ENCODE results near the gene FNIP1. TPM values are rescaled to one million over a fixed set of nuclear protein-coding genes. Genes with fewer than 3 reads are reported as not detected.

The FNIP1 gene
- polyA plus RNA-seq, 1 donor (not counting 4 experiments of a cell fraction or from before 2014, with no cell fraction given), result 14.6 TPM

GRCh38 chr5:131774652-131775367 is 22.0 kb downstream of the FNIP1 start:
- dilution Hi-C loops (cut with MboI; ENCODE audit: extremely low pct_ligation_motif_present, low sequenced_read_pairs), result no loop called here
- H3K36me3 ChIP-seq (ENCODE audit: control insufficient read depth in 2 of 2, extremely low read depth in 1 of 2, insufficient read depth in 2 of 2, low read length in 2 of 2), result no peaks in the 10 kb centered on the region
- no peak overlapping the region for H2AFZ ChIP-seq (ENCODE audit: control insufficient read depth, low read length)
- H4K20me1 ChIP-seq (ENCODE audit: control insufficient read depth, extremely low read depth, insufficient read depth, low read length), result peaks cover 4% of the 10 kb centered on the region
- H3K4me3 ChIP-seq (ENCODE audit: control insufficient read depth in 2 of 3, extremely low read depth in 1 of 3, insufficient read depth in 2 of 3, low read depth in 1 of 3, low read length in 3 of 3), result no peak overlapping the region
- H3K27me3 ChIP-seq (ENCODE audit: control insufficient read depth, extremely low read depth, insufficient read depth, low read length), result no peaks in the 10 kb centered on the region
- peaks cover 5% of the 10 kb centered on the region for H3K4me1 ChIP-seq (ENCODE audit: control insufficient read depth, extremely low read depth, insufficient read depth, low read length)
- no peaks in the 10 kb centered on the region for H3K9me3 ChIP-seq (ENCODE audit: control insufficient read depth, low read depth, low read length)
- no peak for TF ChIP-seq CTCF (optimal IDR thresholded peaks at IDR 0.05 in 1 of 3, IDR thresholded peaks at IDR 0.05 in 1 of 3, conservative IDR thresholded peaks at IDR 0.05 in 1 of 3; ENCODE audit: extremely low read depth in 1 of 3, insufficient read depth in 2 of 3, low read length in 3 of 3)
- no peak for TF ChIP-seq EZH2 (IDR thresholded peaks at IDR 0.05; ENCODE audit: low read length)
- DNase-seq (ENCODE audit: low read depth, low spot score) (no peak), FAIRE-seq (no peak)
- no peaks in the 10 kb centered on the region for H3K9me1 ChIP-seq (ENCODE audit: control insufficient read depth, extremely low read depth, insufficient read depth, low read length)
- no peak overlapping the region for H3K9ac ChIP-seq (ENCODE audit: control insufficient read depth, extremely low read depth, insufficient read depth, low read length)
- H3K4me2 ChIP-seq (ENCODE audit: control insufficient read depth, extremely low read depth, insufficient read depth, low read depth, low read length), result no peak overlapping the region
- no peak overlapping the region for H3K27ac ChIP-seq (ENCODE audit: control insufficient read depth, insufficient read depth, low read length)
- peaks cover 78% of the 10 kb centered on the region for H3K79me2 ChIP-seq (ENCODE audit: control insufficient read depth, insufficient read depth, low read length)

- Histone ChIP-seq H3K9me3 (ENCODE audit: control insufficient read depth, low read depth, low read length) (no peaks in the 10 kb centered on the region), H3K27ac (ENCODE audit: control insufficient read depth, insufficient read depth, low read length) (no peak overlapping the region), H3K4me1 (ENCODE audit: control insufficient read depth, extremely low read depth, insufficient read depth, low read length) (peaks cover 5% of the 10 kb centered on the region), H3K9ac (ENCODE audit: control insufficient read depth, extremely low read depth, insufficient read depth, low read length) (no peak overlapping the region), H2AFZ (ENCODE audit: control insufficient read depth, low read length) (no peak overlapping the region), H3K4me2 (ENCODE audit: control insufficient read depth, extremely low read depth, insufficient read depth, low read depth, low read length) (no peak overlapping the region), H3K4me3 (ENCODE audit: control insufficient read depth in 2 of 3, extremely low read depth in 1 of 3, insufficient read depth in 2 of 3, low read depth in 1 of 3, low read length in 3 of 3) (no peak overlapping the region), H3K27me3 (ENCODE audit: control insufficient read depth, extremely low read depth, insufficient read depth, low read length) (no peaks in the 10 kb centered on the region), H4K20me1 (ENCODE audit: control insufficient read depth, extremely low read depth, insufficient read depth, low read length) (peaks cover 4% of the 10 kb centered on the region), H3K9me1 (ENCODE audit: control insufficient read depth, extremely low read depth, insufficient read depth, low read length) (no peaks in the 10 kb centered on the region), H3K79me2 (ENCODE audit: control insufficient read depth, insufficient read depth, low read length) (peaks cover 83% of the 10 kb centered on the region), H3K36me3 (ENCODE audit: control insufficient read depth in 2 of 2, extremely low read depth in 1 of 2, insufficient read depth in 2 of 2, low read length in 2 of 2) (no peaks in the 10 kb centered on the region)
- dilution Hi-C loops (cut with MboI; ENCODE audit: extremely low pct_ligation_motif_present, low sequenced_read_pairs), result no loop called here
- no peak for TF ChIP-seq EZH2 (IDR thresholded peaks at IDR 0.05; ENCODE audit: low read length)
- TF ChIP-seq CTCF (optimal IDR thresholded peaks at IDR 0.05 in 1 of 3, IDR thresholded peaks at IDR 0.05 in 1 of 3, conservative IDR thresholded peaks at IDR 0.05 in 1 of 3; ENCODE audit: extremely low read depth in 1 of 3, insufficient read depth in 2 of 3, low read length in 3 of 3), result no peak
- DNase-seq (ENCODE audit: low read depth, low spot score) (no peak), FAIRE-seq (no peak)
Measured at GRCh38 chr5:131773805-131774204, 23.0 kb downstream of the FNIP1 start.

Data from keratinocyte (primary cell).